KG1 (cell line): ENCODE data around the gene HOXA5.

Experiments used
- DNase-seq: peaks from one replicate; lab custom pipeline; 2025; lab: John Stamatoyannopoulos, UW

Gene HOXA5

DNA sequence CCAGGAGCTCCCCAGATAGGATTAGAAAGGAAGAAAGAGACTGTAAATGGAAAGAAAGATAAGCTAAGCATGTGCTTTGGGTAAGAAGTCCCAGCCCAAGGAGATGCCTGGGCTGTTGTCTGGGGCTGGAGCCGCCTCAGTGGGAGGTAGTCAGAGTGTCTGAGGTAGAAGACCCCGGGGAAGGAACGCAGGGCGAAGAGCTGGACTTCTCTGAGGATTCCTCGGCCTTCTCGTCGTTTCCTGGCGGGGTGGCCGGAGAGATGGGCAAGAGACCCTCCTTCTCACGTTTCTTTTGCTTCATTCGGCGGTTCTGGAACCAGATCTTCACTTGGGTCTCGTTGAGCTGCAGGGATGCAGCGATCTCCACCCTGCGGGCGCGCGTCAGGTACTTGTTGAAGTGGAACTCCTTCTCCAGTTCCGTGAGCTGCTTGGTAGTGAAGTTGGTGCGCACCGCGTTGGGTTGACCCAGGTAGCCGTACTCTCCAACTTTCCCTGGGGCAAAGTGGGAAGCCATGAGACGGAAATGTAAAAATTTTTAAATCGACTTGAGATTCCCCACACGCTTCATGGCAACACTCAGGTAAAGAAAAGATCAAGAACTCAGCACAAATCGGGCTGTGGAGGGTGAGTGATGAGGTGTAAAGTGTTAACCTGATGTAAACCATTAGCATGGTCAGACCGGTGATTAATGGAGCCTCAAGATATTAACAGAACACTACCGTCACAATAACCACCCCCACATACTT, 49.0 kb downstream of the HOXA5 start:
- DNase-seq: no peak

DNA sequence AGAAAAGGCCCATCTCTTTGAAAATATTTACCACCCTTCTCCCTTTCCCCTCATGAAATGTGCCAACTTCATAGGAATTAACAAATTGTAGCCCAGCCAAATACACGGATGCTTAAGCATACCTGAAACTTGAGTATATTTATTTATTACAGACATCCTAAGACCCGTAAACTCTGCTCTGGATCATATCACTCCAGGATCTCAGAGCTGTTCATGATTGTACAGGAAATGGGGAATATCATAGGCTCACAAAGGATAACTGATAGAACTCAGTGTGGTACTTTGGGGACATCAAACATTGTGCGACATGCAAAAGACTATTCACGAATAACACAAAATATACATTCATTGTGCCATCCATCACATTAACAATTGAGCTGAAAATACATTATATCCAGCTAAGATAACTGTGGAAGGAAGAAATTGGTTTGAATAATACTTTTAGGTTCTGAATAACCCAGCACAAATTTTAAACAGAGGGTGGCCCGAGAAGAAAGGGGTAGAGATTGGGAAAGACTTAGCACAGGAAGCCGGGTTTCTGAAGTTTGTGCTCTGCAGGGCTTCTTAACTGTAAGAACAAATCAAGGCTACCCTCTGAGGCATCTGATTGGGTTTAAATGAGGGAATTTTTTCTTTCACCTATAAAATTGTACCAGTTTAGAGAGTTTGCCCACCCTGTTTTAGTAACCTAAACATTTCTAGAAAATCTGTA, 50.1 kb downstream of the HOXA5 start:
- DNase-seq: no peak

DNA sequence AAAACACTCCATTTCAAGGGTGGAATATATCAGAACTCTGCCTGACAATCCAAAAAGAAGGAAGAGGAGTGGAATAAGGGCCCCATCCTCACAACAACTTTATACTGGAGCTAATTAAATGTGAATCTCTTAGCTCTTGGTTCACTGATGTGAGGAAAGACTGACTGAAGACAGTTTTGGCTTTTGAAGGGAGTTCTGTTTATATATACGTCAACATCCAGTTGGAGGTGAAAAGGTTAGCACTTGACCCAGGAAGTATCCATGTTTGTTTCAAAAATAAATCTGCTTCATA, 50.7 kb downstream of the HOXA5 start:
- no peak for DNase-seq

DNA sequence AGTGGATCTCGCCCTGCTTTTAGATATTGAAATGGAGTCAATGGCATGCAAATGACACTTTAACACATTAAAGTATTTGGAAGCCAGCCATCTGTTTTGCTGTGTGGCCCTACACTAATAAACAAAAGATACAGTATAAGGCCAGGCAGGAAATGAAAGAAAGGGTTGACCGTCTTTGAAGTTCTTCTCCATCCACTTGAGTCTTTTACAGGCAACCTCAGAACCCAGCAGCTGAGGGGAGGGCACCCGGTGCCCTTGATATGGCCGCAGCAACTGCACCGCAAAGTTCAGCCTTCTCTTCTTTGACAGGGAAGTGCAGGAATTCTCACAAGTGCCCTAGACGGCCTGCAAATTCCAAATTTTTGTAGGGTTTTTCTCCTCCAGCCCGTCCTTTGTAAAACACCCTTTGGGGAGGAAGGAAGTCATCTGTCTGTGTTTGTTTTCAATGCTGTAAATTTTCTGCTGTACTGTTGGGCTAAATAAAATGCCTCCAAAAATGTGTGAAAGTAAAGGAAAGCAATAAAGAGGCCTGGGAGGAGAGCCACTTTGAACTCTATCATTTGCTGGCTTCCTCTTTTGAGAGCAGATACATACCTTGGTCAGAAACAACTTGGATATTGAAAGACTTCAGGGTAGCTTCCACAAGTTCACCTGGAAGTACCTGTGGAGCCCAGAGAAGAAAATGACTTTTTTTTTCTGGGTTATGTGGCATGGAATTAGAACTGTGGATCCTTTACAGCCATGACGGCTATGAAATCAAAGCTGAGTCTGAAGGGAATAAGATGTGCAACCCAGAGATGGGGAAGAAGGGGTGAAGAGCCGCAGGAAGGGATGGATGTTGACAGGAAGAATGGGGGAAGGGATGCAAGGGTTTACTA, 51.3 kb downstream of the HOXA5 start:
- DNase-seq: no peak

DNA sequence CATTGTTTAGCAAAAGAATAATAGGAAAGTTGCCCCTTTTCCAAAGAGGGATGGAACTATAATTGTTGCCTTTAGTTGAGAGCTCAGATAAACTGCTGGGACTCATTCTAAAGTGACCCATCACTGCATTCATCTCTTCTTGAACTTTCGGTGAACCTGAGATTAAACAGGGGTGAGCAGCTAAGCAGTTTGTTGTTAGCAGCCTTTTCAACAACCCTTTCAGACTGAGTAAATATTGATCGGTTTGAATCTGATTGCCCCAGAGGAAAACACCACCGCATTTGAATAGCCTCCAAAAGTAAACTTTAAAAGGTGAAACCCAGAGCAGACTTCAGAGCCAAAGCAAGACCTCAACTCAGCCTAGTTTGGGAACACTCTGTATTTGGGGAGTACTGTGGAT, 52.4 kb downstream of the HOXA5 start:
- DNase-seq: no peak
